Measurements from ENCODE around the gene TMEM255B.
A peak's percentile ranks its signal among the peaks of the same experiment; 100 is the strongest.
"Not testable (repeated sequence)": the region's sequence is repeated elsewhere in the genome, so short reads cannot be mapped to it uniquely, and the experiment has no call there.

Gene TMEM255B

GRCh38 chr13:113735194-113735593, 23.8 kb upstream of the TMEM255B start:
- DNase-seq: no peak

GRCh38 chr13:113735750-113736149, 23.3 kb upstream of the TMEM255B start:
- DNase-seq: no peak

- DNase-seq: no peak
Observed at GRCh38 chr13:113736258-113736731, 22.7 kb upstream of the TMEM255B start.

- no peak for DNase-seq
Observed at GRCh38 chr13:113737803-113738202, 21.2 kb upstream of the TMEM255B start.

- no peak for DNase-seq
Observed at GRCh38 chr13:113739527-113740285, 19.3 kb upstream of the TMEM255B start.

- no peak for DNase-seq
Observed at GRCh38 chr13:113740286-113740556, 18.8 kb upstream of the TMEM255B start.

- DNase-seq: no peak
Observed at GRCh38 chr13:113740661-113741060, 18.4 kb upstream of the TMEM255B start.

GRCh38 chr13:113741191-113741668, 17.8 kb upstream of the TMEM255B start:
- DNase-seq: no peak

GRCh38 chr13:113742000-113742441, 17.0 kb upstream of the TMEM255B start:
- peak; percentile 34 for DNase-seq

- no peak for DNase-seq
Observed at GRCh38 chr13:113742445-113743120, 16.4 kb upstream of the TMEM255B start.

GRCh38 chr13:113743366-113744195, 15.4 kb upstream of the TMEM255B start:
- no peak for DNase-seq

- DNase-seq: no peak
Observed at GRCh38 chr13:113744197-113745000, 14.6 kb upstream of the TMEM255B start.

- no peak for DNase-seq
Observed at GRCh38 chr13:113745059-113745458, 14.0 kb upstream of the TMEM255B start.

GRCh38 chr13:113745500-113746142, 13.4 kb upstream of the TMEM255B start:
- DNase-seq: not testable (repeated sequence)

GRCh38 chr13:113746143-113746525, 12.9 kb upstream of the TMEM255B start:
- DNase-seq: no peak

- DNase-seq: no peak
Observed at GRCh38 chr13:113746671-113747070, 12.4 kb upstream of the TMEM255B start.

GRCh38 chr13:113747291-113747833, 11.7 kb upstream of the TMEM255B start:
- no peak for DNase-seq

- no peak for DNase-seq
Observed at GRCh38 chr13:113748101-113748861, 10.7 kb upstream of the TMEM255B start.

- no peak for DNase-seq
Observed at GRCh38 chr13:113748862-113749451, 10.1 kb upstream of the TMEM255B start.

GRCh38 chr13:113749507-113749906, 9.5 kb upstream of the TMEM255B start:
- DNase-seq: no peak

- no peak for DNase-seq
Observed at GRCh38 chr13:113749967-113750366, 9.1 kb upstream of the TMEM255B start.
